Measurements from ENCODE around the gene GANC.

DNA sequence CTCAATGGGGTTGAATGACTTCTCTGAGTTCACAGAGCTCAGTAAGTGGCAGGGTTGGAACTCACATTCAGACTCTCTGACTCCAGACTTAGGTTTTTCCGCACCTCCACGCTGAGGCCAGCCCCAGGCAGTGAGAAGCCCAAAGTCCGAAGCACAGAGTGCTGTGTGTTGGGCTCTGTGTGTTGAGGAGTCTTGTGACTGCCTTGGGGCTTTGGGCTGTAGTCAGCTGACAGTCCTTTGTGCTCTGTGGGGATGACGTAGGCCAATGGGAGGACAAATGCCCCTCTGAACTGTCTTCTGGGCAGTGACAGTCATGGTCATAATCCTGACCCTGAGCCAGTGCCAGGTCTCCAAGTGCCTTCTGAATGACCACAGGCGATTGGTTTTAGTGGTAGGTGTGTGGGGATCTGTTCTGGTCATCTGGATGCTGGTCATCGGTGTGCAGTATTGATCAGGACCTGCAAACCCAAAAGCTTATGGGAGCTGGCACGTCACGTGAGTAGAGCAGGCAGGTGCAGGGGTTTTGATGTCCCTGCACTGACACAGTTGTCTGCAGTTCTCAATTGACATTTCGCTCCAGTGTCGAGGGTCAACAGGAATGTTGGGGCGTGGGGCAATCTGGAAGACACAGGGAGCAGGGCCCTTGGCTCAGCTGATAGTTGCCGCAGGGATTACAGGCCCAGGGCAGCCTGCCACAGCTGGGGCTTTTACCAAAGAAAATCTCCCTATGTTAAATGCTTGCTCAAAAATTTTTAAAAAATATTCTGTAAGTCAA is 131.6 kb downstream of the GANC start:
- TF ChIP-seq CTCF (IDR thresholded peaks at IDR 0.05; ENCODE audit: low read depth, low read length) (no peak), EZH2phosphoT487 (IDR thresholded peaks at IDR 0.05; ENCODE audit: low read depth) (no peak)

Data from OCI-LY3 (cell line).